ENCODE results near the gene ENG. TPM values are rescaled to one million over a fixed set of nuclear protein-coding genes. Genes with fewer than 3 reads are reported as not detected.

The ENG gene
- total RNA-seq, 1 donor from 2014 or later, result 323 TPM

- Histone ChIP-seq H3K4me1 (peaks cover 86% of the 10 kb centered on the region), H3K9me3 (no peaks in the 10 kb centered on the region), H3K4me3 (no peak overlapping the region), H3K27ac (peak overlapping the region; percentile 88), H3K36me3 (peaks cover 8% of the 10 kb centered on the region), H3K27me3 (ENCODE audit: low read depth) (no peaks in the 10 kb centered on the region)
- intact Hi-C loops (cut with DNase I), result no loop called here
- DNase-seq, result no peak
- TF ChIP-seq, protein P1, sequence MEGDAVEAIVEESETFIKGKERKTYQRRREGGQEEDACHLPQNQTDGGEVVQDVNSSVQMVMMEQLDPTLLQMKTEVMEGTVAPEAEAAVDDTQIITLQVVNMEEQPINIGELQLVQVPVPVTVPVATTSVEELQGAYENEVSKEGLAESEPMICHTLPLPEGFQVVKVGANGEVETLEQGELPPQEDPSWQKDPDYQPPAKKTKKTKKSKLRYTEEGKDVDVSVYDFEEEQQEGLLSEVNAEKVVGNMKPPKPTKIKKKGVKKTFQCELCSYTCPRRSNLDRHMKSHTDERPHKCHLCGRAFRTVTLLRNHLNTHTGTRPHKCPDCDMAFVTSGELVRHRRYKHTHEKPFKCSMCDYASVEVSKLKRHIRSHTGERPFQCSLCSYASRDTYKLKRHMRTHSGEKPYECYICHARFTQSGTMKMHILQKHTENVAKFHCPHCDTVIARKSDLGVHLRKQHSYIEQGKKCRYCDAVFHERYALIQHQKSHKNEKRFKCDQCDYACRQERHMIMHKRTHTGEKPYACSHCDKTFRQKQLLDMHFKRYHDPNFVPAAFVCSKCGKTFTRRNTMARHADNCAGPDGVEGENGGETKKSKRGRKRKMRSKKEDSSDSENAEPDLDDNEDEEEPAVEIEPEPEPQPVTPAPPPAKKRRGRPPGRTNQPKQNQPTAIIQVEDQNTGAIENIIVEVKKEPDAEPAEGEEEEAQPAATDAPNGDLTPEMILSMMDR (IDR thresholded peaks at IDR 0.05), result no peak
- no peak for ATAC-seq
These were observed 1.1 kb upstream of the ENG start for GRCh38 chr9:127855522-127855921.

- TF ChIP-seq, protein P1 (IDR thresholded peaks at IDR 0.05), result no peak
- peak overlapping the region; percentile 86 for H3K4me3 ChIP-seq
- intact Hi-C loops (cut with DNase I), result no loop called here
- peaks cover 83% of the 10 kb centered on the region for H3K4me1 ChIP-seq
- H3K9me3 ChIP-seq, result no peaks in the 10 kb centered on the region
- H3K27ac ChIP-seq, result peak overlapping the region; percentile 88
- peaks cover 14% of the 10 kb centered on the region for H3K36me3 ChIP-seq
- ATAC-seq (no peak), DNase-seq (no peak)
- no peaks in the 10 kb centered on the region for H3K27me3 ChIP-seq (ENCODE audit: low read depth)
These were observed 502 bp upstream of the ENG start for GRCh38 chr9:127854960-127855359.

- Histone ChIP-seq H3K27ac (peak overlapping the region; percentile 88), H3K4me1 (peaks cover 70% of the 10 kb centered on the region), H3K4me3 (peak overlapping the region; percentile 86), H3K9me3 (peaks cover 11% of the 10 kb centered on the region), H3K27me3 (ENCODE audit: low read depth) (no peaks in the 10 kb centered on the region), H3K36me3 (peaks cover 15% of the 10 kb centered on the region)
- ATAC-seq (peak; percentile 19 to 21), DNase-seq (no peak)
- TF ChIP-seq, protein P1 (IDR thresholded peaks at IDR 0.05), result no peak
- intact Hi-C loops (cut with DNase I), result no loop called here
These were observed 910 bp downstream of the ENG start for GRCh38 chr9:127853312-127854183.

DNA sequence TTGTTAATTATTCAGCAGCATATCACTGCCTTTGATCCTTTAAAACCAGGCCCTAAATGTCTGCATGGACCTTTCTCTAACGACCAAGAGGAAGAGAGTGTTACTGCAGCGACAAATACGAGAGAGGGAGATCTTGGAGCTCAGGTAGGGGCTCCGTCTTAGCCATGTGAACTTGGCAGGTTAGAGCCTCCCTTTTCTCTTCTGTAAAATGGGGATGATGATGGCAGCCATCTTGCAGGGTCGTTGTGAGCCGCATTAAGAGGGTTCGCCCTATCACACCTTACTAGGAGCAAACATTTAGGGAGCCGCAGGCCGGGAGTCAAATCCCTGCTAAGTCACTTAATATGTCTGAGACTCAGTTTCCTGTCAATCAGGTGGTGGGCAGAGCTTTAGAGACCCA, 1.6 kb downstream of the ENG start:
- DNase-seq (no peak), ATAC-seq (no peak)
- Histone ChIP-seq H3K27ac (peak overlapping the region; percentile 88), H3K4me1 (peaks cover 64% of the 10 kb centered on the region), H3K9me3 (peaks cover 11% of the 10 kb centered on the region), H3K27me3 (ENCODE audit: low read depth) (no peaks in the 10 kb centered on the region), H3K4me3 (peak overlapping the region; percentile 86), H3K36me3 (peaks cover 15% of the 10 kb centered on the region)
- intact Hi-C loops (cut with DNase I), result no loop called here
- TF ChIP-seq, protein P1 (IDR thresholded peaks at IDR 0.05), result no peak

- ATAC-seq (no peak), DNase-seq (no peak)
- TF ChIP-seq, protein P1 (IDR thresholded peaks at IDR 0.05), result no peak
- H3K27me3 ChIP-seq (ENCODE audit: low read depth), result no peaks in the 10 kb centered on the region
- H3K9me3 ChIP-seq, result peaks cover 11% of the 10 kb centered on the region
- H3K4me3 ChIP-seq, result peak overlapping the region; percentile 86
- peaks cover 15% of the 10 kb centered on the region for H3K36me3 ChIP-seq
- intact Hi-C loops (cut with DNase I), result no loop called here
- H3K4me1 ChIP-seq, result peaks cover 64% of the 10 kb centered on the region
- H3K27ac ChIP-seq, result peak overlapping the region; percentile 88
These were observed 4.1 kb downstream of the ENG start for GRCh38 chr9:127850286-127850830.
